ENCODE results near the gene POLR2H.

DNA sequence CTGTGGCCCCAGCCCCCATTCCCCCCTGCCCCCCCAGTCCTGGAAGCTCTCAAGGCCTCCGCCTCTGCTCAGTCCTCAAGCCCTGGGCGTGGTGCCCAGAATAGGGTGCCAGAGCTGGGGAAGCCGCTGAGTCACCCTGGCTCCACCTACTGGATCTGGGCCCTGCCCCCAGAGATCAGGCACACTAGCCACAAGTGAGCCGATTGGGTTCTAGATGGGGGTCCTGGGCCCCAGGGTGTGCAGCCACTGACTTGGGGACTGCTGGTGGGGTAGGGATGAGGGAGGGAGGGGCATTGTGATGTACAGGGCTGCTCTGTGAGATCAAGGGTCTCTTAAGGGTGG, 41.4 kb upstream of the POLR2H start:
- TF ChIP-seq, protein P1, sequence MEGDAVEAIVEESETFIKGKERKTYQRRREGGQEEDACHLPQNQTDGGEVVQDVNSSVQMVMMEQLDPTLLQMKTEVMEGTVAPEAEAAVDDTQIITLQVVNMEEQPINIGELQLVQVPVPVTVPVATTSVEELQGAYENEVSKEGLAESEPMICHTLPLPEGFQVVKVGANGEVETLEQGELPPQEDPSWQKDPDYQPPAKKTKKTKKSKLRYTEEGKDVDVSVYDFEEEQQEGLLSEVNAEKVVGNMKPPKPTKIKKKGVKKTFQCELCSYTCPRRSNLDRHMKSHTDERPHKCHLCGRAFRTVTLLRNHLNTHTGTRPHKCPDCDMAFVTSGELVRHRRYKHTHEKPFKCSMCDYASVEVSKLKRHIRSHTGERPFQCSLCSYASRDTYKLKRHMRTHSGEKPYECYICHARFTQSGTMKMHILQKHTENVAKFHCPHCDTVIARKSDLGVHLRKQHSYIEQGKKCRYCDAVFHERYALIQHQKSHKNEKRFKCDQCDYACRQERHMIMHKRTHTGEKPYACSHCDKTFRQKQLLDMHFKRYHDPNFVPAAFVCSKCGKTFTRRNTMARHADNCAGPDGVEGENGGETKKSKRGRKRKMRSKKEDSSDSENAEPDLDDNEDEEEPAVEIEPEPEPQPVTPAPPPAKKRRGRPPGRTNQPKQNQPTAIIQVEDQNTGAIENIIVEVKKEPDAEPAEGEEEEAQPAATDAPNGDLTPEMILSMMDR (conservative IDR thresholded peaks at IDR 0.05; ENCODE audit: low read depth, low read length): no peak
- TF ChIP-seq EZH2 (IDR thresholded peaks at IDR 0.05; ENCODE audit: borderline replicate concordance, low read depth, low read length, poor library complexity, severe bottlenecking): no peak
